GM23338 (cell line): Measurements from ENCODE around the gene C1orf21.

Source experiments
- CREB1 ChIP-seq: fragments of 250-450 bp; sonication (Bioruptor Pico); IDR thresholded peaks from 2 replicates; pipeline ENCODE4 v1.5.0; 2020; ENCODE audit warnings: low read depth, mild to moderate bottlenecking, moderate library complexity
- EZH2 ChIP-seq: fragments of 200-600 bp; sonication (generic); IDR thresholded peaks from one replicate; pipeline ENCODE4 v1.8.0; 2017; ENCODE audit warnings: antibody characterized with exemption, mild to moderate bottlenecking, low read depth; ENCODE audit not compliant: unreplicated experiment
- EZH2phosphoT487 ChIP-seq: fragments of 200-600 bp; sonication (generic); IDR thresholded peaks from one replicate; pipeline ENCODE4 v1.8.1; 2018; ENCODE audit warnings: antibody characterized with exemption; ENCODE audit not compliant: unreplicated experiment
- JUNB ChIP-seq: IDR thresholded peaks from one replicate; pipeline ENCODE4 v1.6.1; 2016; ENCODE audit warnings: antibody characterized with exemption; ENCODE audit not compliant: unreplicated experiment
- POLR2AphosphoS5 ChIP-seq: IDR thresholded peaks from 2 replicates; pipeline ENCODE4 v1.6.1; 2016; ENCODE audit warnings: antibody characterized with exemption, low read depth
- TF ChIP-seq, protein P1 (sequence below), 2 experiments: fragments of 200-600 bp in 1 of 2; sonication (generic) in 1 of 2; conservative IDR thresholded peaks; 2 replicates each; pipeline versions ENCODE4 v1.5.1 to v1.6.1; 2016 to 2017; ENCODE audit warnings: antibody characterized with exemption in 2 of 2, low read depth in 2 of 2, mild to moderate bottlenecking in 2 of 2, moderate library complexity in 1 of 2
- TF ChIP-seq, protein P2 (sequence below): IDR thresholded peaks from one replicate; pipeline ENCODE4 v1.6.1; 2018; ENCODE audit warnings: antibody characterized with exemption; ENCODE audit not compliant: unreplicated experiment

DNA sequence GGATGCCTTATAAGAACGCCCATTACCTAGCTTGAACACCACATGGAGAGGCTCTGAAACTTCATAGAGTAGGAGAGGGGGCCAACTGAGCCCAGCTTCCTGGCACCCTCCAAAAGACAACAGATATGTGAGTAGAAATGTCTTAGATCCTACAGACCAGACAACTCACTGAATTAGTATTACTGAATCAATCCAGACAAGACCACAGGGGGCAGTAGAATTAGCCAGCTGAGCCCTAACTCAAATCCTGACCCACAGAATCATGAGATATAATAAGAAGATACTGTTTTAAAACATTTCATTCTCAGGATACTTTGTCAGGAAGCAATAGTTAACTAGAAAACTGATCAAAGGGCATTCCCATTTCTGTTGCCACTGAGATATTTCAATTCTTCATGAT is 45.8 kb upstream of the C1orf21 start:
- TF ChIP-seq, protein P1, sequence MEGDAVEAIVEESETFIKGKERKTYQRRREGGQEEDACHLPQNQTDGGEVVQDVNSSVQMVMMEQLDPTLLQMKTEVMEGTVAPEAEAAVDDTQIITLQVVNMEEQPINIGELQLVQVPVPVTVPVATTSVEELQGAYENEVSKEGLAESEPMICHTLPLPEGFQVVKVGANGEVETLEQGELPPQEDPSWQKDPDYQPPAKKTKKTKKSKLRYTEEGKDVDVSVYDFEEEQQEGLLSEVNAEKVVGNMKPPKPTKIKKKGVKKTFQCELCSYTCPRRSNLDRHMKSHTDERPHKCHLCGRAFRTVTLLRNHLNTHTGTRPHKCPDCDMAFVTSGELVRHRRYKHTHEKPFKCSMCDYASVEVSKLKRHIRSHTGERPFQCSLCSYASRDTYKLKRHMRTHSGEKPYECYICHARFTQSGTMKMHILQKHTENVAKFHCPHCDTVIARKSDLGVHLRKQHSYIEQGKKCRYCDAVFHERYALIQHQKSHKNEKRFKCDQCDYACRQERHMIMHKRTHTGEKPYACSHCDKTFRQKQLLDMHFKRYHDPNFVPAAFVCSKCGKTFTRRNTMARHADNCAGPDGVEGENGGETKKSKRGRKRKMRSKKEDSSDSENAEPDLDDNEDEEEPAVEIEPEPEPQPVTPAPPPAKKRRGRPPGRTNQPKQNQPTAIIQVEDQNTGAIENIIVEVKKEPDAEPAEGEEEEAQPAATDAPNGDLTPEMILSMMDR (conservative IDR thresholded peaks at IDR 0.05; ENCODE audit: low read depth in 2 of 2) = peak; percentile 53 to 55
- no peak for TF ChIP-seq POLR2AphosphoS5
- TF ChIP-seq EZH2phosphoT487 = no peak
- TF ChIP-seq EZH2 = no peak
- TF ChIP-seq, protein P2, sequence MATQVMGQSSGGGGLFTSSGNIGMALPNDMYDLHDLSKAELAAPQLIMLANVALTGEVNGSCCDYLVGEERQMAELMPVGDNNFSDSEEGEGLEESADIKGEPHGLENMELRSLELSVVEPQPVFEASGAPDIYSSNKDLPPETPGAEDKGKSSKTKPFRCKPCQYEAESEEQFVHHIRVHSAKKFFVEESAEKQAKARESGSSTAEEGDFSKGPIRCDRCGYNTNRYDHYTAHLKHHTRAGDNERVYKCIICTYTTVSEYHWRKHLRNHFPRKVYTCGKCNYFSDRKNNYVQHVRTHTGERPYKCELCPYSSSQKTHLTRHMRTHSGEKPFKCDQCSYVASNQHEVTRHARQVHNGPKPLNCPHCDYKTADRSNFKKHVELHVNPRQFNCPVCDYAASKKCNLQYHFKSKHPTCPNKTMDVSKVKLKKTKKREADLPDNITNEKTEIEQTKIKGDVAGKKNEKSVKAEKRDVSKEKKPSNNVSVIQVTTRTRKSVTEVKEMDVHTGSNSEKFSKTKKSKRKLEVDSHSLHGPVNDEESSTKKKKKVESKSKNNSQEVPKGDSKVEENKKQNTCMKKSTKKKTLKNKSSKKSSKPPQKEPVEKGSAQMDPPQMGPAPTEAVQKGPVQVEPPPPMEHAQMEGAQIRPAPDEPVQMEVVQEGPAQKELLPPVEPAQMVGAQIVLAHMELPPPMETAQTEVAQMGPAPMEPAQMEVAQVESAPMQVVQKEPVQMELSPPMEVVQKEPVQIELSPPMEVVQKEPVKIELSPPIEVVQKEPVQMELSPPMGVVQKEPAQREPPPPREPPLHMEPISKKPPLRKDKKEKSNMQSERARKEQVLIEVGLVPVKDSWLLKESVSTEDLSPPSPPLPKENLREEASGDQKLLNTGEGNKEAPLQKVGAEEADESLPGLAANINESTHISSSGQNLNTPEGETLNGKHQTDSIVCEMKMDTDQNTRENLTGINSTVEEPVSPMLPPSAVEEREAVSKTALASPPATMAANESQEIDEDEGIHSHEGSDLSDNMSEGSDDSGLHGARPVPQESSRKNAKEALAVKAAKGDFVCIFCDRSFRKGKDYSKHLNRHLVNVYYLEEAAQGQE = no peak
- TF ChIP-seq JUNB = no peak
- no peak for TF ChIP-seq CREB1 (CRISPR knock-in tag)
